ENCODE data around the gene FIGNL2. TPM values are rescaled to one million over a fixed set of nuclear protein-coding genes. Genes with fewer than 3 reads are reported as not detected.

Gene FIGNL2
- total RNA-seq, 6 experiments from 2014 or later = 0.14 to 1.8 (median 0.55) TPM

DNA sequence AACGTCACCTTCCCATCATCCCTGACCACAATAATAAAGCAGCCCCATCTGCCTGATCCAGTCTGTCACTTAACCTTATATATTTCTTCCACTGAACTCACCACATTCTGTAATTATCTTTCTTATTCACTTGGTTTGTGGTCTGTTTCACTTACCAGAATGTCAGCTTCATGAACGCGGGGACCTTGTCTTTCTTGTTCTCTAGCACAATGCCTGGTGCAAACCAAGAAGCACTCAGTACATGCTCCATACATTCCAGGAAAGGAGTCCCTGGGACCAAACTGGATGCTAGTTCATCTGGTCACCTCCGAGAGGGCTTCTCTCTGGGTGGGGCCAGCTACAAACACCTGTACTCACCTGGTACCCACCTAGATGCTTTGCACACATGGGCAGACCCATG is 22.0 kb upstream of the FIGNL2 start:
- Histone ChIP-seq H3K27me3 (no peaks in the 10 kb centered on the region), H3K4me3 (no peak overlapping the region), H3K36me3 (no peaks in the 10 kb centered on the region), H3K4me1 (peaks cover 0 to 10% (median 0%) of the 10 kb centered on the region in 4 donors), H3K27ac (no peak overlapping the region), H3K9me3 (no peaks in the 10 kb centered on the region)
- TF ChIP-seq CTCF (IDR thresholded peaks at IDR 0.05) (no peak), POLR2A (IDR thresholded peaks at IDR 0.05) (no peak)
- 49% methylated on average over 4 of the region's 4 CpGs for WGBS (ENCODE audit: insufficient coverage, low coverage, low lambda C conversion rate, missing lambda C conversion rate)
- DNase-seq (no peak), ATAC-seq (no peak)
- intact Hi-C loops (cut with DNase I) = loop anchor here in 1 of 2 donors (10.0 kb wide), 1 partner anchor 46 kb away; no protein-coding TSS in a partner anchor

DNA sequence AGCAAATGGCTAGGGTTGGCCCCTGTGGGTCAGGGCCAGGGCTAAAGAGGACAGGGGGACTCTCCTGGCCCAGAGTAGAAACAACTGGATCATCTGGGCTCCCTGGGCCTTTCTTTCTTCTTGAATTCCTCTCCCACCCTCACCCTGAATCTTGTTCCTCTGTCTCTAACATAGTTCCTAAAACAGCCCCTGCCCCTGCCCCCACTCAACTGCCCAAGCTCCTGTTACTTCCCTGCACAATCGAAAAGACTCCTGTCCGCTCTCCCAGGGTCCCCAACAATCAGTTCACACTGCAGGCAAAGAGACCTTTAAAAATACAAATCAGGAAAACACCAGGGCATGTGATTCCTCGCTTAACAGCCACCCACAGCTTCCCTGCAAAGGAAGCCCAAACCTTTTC is 21.4 kb upstream of the FIGNL2 start:
- Histone ChIP-seq H3K4me3 (no peak overlapping the region), H3K27ac (no peak overlapping the region), H3K36me3 (no peaks in the 10 kb centered on the region), H3K4me1 (peaks cover 0 to 10% (median 0%) of the 10 kb centered on the region in 4 donors), H3K27me3 (no peaks in the 10 kb centered on the region), H3K9me3 (no peaks in the 10 kb centered on the region)
- WGBS (ENCODE audit: insufficient coverage, low coverage, low lambda C conversion rate, missing lambda C conversion rate) = 77% methylated on average over 3 of the region's 3 CpGs
- ATAC-seq (no peak), DNase-seq (peak in 1 of 3 donors; percentile 14)
- TF ChIP-seq CTCF (IDR thresholded peaks at IDR 0.05) = no peak
- TF ChIP-seq POLR2A (IDR thresholded peaks at IDR 0.05) = no peak
- intact Hi-C loops (cut with DNase I) = loop anchor here in 1 of 2 donors (10.0 kb wide), 1 partner anchor 45 kb away; no protein-coding TSS in a partner anchor

DNA sequence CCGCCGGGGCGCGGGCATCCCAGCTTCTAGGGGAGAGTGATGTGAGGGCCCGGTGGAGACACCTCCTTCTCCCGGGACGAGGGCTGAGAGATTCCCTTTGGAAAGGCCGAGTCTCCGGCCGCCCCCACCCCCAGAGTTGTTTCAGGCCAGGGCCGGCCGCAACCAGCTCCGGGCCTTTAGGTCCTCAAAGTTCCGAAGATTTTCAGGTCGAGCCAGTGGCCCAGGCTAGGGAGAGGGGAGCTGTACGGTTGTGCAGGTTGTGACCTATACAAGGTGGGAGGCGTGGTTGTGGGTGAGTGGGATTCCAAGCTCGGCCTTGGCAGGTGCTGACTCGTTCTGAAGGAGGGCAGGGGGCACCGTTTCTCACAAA is 21.0 kb upstream of the FIGNL2 start:
- Histone ChIP-seq H3K4me1 (peaks cover 0 to 10% (median 0%) of the 10 kb centered on the region in 4 donors), H3K4me3 (no peak overlapping the region), H3K27me3 (no peaks in the 10 kb centered on the region), H3K36me3 (no peaks in the 10 kb centered on the region), H3K27ac (no peak overlapping the region), H3K9me3 (no peaks in the 10 kb centered on the region)
- no peak for TF ChIP-seq CTCF (IDR thresholded peaks at IDR 0.05)
- no peak for TF ChIP-seq POLR2A (IDR thresholded peaks at IDR 0.05)
- 27% methylated on average over 9 of the region's 20 CpGs for WGBS (ENCODE audit: insufficient coverage, low coverage, low lambda C conversion rate, missing lambda C conversion rate)
- no peak for DNase-seq
- intact Hi-C loops (cut with DNase I) = no loop called here
- ATAC-seq = no peak

- no peaks in the 10 kb centered on the region for H3K27me3 ChIP-seq
- no peaks in the 10 kb centered on the region for H3K9me3 ChIP-seq
- peak overlapping the region in 2 of 3 donors; percentile 21 to 31 for H3K4me3 ChIP-seq
- no peaks in the 10 kb centered on the region for H3K36me3 ChIP-seq
- intact Hi-C loops (cut with DNase I) = no loop called here
- TF ChIP-seq POLR2A (IDR thresholded peaks at IDR 0.05) (no peak), CTCF (IDR thresholded peaks at IDR 0.05) (no peak)
- H3K27ac ChIP-seq = no peak overlapping the region
- peaks cover 0 to 15% (median 0%) of the 10 kb centered on the region in 4 donors for H3K4me1 ChIP-seq
- DNase-seq = peak in 1 of 3 donors; percentile 17
- WGBS (ENCODE audit: insufficient coverage, low coverage, low lambda C conversion rate, missing lambda C conversion rate) = 13% methylated on average over 20 of the region's 67 CpGs
- ATAC-seq = peak in 3 of 4 donors; percentile 8 to 11 (median 10)
Measured at GRCh38 chr12:51868821-51869495, 20.4 kb upstream of the FIGNL2 start.

All from right lobe of liver (tissue), 6 donors.